Glomerular visceral epithelial cell (primary cell): ENCODE measurements around the gene IRF4.

ENCODE experiments used
- DNase-seq: peaks from one replicate; pipeline ENCODE4 v3.0.0-alpha.2; 2016; ENCODE audit errors: extremely low spot score

The IRF4 gene

GRCh38 chr6:444653-445275 is 53.2 kb downstream of the IRF4 start:
- DNase-seq: no peak

GRCh38 chr6:445571-446417 is 54.2 kb downstream of the IRF4 start:
- no peak for DNase-seq

- no peak for DNase-seq
Measured at GRCh38 chr6:446418-447366, 55.1 kb downstream of the IRF4 start.

- no peak for DNase-seq
Measured at GRCh38 chr6:447381-448165, 56.0 kb downstream of the IRF4 start.

DNA sequence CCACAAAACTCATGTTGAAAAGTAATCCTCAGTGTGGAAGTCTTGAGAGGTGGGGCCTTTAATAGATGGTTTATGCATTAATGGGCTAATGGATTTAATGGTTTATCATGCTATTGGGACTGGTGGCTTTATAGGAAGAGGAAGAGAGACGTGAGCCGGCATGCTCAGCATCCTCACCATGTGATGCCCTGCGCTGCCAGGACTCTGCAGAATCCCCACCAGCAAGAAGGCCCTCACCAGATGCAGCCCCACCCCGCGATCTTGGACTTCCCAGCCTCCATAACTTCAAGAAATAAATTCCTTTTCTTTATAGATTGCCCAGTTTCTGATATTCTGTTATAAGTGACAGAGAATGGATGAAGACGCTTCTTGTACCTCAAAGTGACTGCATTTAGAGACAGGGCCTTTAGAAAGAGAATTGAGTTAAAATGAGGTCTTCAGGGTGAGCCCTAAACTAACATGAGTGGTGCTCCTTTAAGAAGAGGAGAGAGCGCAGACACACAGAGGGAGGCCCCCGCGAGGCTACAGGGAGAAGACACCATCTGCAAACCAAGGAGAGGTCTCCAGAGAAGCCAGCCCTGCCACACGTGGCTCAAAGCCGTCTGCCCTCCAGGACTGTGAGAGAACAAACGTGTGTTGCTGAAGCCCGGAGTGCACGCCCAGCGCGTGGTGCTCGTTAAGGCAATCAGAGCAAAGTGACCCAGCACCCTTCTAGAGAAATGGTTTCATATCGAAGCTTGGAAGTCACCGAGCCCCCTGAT is 56.9 kb downstream of the IRF4 start:
- DNase-seq: no peak

DNA sequence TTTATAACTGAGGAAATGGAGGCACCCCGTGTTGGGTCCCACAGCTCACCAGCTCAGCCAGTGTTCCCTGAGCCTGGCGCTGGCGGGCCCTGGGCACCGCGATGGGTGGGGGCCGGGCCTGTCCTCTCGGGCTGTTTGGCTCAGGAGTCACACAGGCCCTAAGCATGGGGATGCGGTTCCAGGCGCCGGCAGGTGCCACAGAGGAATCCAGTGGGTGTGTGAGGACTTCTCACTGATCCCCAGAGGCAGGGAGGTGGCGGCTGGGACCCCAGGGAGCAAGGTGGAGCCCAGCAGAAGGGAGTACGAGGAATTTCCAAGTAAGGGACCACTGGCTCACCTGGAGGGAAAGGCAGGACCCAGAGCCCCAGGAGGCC is 57.5 kb downstream of the IRF4 start:
- no peak for DNase-seq

DNA sequence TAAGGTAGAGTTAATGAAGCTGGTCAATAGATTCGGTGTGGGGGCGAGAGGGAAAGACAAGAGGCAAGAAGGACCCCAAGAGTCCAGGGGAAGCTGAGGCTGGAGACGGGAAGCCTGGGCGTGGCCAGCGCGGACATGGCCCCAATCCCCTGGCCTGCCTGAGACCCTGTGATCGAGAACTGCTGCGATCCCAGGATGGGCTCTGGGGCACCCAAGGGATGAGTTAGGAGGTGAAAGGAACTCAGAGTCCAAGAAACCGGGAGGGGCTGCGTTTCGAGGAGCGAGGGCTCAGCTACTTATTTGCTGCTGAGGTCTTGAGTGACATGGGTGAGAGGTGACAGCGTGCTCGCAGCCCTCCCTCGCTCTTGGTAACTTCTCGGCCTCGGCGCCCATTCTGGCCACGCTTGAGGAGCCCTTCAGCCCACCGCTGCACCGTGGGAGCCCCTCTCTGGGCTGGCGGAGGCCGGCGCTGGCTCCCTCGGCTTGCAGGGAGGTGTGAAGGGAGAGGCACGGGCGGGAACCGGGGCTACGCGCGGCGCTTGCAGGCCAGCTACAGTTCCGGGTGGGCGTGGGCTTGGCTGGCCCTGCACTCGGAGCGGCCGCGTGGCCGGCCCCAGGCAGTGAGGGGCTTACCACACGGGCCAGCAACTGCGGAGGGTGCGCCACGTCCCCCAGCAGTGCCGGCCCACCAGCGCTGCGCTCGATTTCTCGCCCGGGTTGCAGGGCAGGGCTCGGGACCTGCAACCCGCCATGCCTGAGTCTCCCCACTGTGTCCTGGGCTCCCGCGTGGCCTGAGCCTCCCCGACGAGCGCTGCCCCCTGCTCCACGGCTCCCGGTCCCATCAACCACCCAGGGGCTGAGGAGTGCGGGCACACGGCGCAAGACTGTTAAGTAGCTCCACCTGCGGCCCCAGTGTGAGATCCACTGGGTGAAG is 58.2 kb downstream of the IRF4 start:
- no peak for DNase-seq

GRCh38 chr6:451336-451735 is 59.8 kb downstream of the IRF4 start:
- no peak for DNase-seq

- no peak for DNase-seq
Measured at GRCh38 chr6:451847-452246, 60.3 kb downstream of the IRF4 start.

DNA sequence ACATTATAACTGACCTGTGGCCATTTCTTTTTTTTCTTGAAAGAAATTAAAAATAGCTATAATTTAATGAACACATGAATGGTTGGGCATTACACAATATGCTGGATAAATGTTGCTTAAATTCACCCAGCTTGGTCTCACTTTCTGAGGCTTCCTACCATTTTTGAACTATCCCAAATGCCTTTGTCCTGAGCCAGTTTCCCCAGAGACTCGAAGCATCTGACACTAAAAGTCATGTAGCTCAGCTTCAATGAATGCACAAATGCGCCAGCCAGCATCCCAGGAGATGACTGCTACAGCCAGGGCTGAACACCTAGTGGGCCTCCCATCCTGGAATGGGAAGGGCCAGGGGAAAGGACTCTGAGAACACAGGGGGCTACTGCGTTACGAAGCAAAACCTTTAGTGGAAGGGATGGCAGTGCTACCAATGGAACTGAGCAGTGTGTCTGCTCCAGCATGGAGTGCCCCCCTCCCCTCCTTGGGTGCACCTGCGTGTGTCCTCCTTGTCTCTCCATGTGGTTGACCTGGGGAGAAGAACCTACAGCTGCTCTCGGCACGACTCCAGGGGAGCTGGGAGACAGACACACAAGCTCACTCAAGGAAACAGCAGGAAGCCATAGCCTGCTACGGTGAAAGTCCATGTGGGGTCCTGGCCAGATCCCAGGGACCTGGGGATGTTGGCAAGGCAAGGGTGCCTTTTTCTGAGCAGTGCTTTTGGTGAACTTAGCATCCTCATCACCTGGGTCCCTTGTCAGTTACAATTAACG is 60.9 kb downstream of the IRF4 start:
- no peak for DNase-seq

DNA sequence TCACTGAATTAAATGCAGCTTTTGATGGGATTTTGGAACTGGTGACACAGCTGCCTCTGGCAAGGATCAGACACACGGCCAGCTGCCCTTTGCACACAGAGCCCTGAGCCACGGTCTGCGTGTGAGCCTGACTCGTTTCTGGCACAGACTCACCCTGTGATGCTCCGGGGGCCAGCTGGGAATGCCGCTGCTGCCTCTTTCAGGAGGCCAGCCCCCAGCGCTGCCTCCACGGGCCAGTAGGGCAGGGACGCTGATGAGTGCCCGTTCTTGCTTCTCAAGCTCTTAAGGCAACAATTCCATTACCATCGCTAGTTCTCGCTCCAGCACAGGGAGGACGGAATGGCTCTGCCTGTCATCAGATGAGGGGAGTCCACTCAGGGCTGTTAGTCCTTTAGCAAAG is 61.6 kb downstream of the IRF4 start:
- no peak for DNase-seq

GRCh38 chr6:454148-454991 is 62.8 kb downstream of the IRF4 start:
- DNase-seq: no peak

DNA sequence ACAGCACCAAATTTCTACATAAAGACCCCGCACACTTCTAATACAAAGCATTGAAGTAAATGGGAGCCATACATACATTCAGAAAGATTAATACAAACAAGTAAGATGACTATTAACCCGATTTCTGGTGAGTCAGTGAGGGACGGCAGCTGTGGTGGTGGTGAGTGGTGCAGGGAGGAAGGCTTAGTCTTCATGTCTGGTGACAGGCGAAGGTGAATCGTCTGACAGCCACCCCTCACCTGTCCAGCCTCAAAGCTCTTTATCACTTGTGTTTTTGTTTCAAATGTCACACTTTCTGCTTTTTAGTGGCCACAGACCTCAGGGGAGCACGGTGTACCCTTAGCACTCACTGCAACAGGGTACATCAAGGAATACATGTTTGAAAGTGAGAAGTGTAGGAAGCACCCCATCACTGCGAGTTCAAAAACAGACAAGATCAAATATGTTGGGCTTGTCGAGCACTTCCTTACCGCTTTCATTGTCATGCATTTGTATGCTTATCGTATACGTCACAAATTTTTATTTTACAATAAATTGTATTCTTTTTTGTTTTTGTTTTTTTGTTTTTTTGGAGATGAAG is 63.5 kb downstream of the IRF4 start:
- DNase-seq: no peak

DNA sequence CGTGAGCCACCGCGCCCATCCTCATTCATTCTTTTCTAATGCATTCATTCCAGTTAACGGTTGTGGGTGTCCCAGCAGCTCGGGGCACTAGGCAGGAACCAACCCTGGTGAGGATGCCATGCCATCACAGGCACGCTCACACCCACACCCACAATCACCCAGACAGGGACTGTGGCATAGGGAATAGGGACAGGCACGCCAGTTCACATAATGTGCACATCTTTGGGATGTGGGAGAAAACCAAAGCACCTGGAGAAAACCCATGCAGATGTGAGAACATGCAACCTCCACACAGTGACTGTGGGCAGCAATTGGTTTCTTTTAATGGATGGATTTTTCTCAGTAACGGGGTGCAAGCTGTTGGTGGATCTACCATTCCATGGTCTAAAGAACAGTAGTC is 64.3 kb downstream of the IRF4 start:
- DNase-seq: no peak

GRCh38 chr6:456358-456867 is 64.9 kb downstream of the IRF4 start:
- no peak for DNase-seq

GRCh38 chr6:456887-457286 is 65.3 kb downstream of the IRF4 start:
- DNase-seq: no peak
